SIG-M5 treated with dmso at 0.1 percent for 504 hours (cell line): Measurements from ENCODE around the gene CACNA2D2.

Experiments used
- DNase-seq: peaks from one replicate; lab custom pipeline; 2025; ENCODE audit not compliant: unreplicated experiment; lab: John Stamatoyannopoulos, UW

The CACNA2D2 gene

GRCh38 chr3:50331364-50331907, 172.0 kb downstream of the CACNA2D2 start:
- DNase-seq, result no peak

DNA sequence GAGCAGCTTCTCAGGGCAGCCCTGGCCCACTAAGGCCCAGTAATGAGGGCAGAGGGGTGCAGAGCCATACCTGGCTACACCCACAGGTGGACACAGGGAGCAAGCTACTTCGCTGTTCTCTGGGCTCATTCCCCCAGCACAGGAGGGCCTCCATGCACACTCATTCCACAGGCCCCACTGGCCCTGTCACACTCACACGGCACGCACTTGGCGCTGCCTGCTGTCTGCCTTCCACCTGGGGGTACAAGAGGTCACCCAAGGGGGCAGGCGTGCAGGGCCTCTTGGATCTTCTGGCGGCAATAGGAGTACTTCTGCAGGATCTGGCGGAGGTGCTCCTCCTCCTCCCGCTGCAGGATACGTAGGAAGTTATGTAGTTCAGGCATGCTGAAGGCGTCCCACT, 173.1 kb downstream of the CACNA2D2 start:
- DNase-seq, result no peak

DNA sequence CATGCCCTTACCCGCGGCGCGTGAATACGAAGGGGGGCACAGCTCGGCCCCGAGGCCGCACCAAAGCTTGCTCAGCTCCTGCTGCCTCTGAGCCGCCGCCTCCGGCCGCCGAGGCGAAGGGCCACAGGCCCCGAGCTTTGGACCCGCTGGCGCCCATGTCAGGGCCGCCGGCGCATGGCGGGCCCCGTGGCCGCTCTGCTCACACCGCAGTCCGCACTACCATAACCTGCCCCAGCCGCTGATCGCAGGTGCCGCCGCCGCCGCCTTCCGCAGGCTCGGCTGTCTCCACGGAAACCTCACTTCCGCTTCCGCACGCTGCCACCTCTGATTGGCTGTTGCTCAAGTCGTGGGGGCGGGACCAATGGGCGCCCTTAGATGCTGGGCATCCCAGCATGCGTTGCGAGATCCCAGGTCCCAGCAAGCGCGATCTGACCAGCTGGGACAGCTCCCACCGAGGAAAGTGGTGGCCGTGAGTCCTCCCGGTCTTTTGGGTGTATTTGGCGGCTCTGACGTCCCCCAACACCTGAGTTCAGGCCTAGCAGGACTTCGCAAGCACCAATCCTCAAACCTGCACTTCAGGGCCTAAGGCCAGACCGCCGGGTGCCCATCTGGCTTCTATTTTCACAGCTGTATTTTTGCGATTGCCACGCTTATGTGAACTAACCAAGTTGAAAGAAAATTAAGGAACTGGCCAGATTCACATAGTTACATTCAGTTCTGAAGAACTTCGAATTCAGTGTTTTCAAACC, 175.3 kb downstream of the CACNA2D2 start, which contains the start of gene TUSC2:
TSS of gene TUSC2 (minus strand) at position 281 of the 749 bp plus-strand sequence. CDS start at position 157, 124 bp downstream.
- peak; percentile 95 for DNase-seq

- no peak for DNase-seq
These were observed 176.3 kb downstream of the CACNA2D2 start for GRCh38 chr3:50327129-50327528.

DNA sequence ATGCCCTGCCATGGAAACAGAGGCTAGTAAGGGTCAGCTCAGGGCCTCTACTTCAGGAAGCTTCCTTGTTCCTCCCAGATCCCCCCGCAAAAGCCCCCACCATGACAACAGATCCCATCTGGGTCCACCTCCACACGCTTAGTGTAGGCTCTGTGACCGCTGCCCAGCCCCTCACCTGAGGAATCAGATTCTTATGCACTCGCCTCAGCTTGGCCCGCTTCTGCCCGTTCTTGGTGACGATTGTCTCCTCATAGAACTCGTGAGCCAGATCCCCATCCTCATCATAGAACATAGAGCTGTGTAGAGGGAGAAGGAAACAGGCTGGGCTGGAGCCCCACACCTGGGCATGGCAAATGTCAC, 177.3 kb downstream of the CACNA2D2 start:
- no peak for DNase-seq

DNA sequence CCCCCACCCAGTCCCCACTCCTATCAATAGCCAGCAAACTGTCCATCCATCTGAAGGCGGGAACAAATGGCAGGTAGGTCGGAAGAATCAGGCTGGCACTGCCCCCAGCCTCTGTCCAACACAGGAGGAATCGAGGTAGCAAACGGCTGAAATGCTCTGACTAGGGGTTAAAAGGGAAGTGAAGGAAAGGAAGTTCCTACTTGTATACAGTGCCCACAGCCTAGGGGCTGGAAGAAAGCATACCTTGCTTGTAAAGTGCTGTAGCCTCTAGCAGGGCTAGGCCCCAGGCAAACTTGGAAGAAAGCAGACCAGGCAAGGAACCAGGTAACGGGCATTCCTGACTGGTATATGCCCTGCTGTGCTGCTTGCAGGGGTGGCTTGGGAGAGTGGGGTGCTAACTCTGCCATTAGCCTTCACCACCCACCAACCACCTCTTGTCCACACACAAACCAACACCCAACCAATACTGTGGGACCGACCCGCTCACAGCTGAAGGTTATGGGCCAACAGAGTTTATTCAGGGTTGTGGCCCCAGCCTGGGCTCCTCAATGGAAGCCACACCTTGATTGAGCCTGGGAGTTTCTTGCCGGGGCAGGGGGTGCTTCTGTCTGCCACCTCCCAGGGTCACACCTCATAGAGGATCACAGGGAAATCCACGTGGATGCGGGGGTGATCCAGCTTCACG, 177.8 kb downstream of the CACNA2D2 start:
- no peak for DNase-seq

DNA sequence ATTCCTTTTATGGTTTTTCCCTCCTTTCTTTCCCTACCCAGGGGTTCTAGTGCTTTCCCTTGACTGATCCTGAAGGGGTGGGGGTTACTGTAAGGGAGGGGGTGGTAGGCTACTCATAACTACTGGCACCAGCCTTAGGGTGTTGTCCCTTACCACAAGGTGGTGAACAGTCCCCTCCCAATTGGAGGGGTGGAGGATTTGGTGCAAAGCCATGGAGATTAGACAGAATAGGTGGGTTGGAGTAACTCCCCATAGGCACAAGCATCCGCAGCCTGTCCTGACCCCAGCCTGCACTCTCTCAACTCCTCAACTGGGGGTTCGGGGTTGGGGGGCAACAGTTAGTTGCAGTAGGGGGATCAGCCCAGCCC, 178.3 kb downstream of the CACNA2D2 start:
- no peak for DNase-seq

DNA sequence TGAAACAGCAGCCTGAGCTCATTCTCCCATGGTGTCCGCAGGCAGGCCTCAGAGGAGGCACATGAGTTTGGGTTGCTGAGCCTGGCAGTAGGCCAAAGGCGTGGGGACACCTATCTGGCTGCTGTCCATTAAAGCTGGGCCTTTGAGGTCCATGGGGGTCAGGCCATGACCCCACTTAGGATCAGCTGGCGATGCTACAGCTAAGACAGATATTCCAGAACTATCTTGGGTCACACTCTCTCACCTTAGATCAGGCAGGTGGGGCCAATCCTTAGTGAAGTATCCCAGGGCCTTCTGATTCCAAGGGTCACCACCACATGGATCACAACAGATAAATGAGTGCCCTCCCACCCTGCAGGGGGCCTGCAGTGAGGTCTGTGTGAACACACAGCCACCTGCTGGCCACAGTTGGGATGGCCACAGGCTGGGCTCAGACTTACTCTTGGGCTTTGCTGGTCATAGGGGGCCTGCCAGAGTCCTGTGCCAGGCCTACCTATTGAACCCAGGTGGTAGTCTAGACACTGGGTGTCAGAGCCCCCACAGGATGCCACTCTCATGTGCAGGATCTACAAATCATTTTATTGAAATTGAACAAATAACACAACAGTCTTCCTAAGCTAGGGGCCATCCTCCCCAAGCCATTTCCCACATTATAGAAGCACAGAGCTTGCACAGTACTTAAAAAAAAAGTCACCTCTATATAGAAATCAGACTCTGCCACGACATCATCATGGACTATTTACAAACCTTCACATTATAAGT, 178.9 kb downstream of the CACNA2D2 start:
- peak; percentile 55 for DNase-seq

DNA sequence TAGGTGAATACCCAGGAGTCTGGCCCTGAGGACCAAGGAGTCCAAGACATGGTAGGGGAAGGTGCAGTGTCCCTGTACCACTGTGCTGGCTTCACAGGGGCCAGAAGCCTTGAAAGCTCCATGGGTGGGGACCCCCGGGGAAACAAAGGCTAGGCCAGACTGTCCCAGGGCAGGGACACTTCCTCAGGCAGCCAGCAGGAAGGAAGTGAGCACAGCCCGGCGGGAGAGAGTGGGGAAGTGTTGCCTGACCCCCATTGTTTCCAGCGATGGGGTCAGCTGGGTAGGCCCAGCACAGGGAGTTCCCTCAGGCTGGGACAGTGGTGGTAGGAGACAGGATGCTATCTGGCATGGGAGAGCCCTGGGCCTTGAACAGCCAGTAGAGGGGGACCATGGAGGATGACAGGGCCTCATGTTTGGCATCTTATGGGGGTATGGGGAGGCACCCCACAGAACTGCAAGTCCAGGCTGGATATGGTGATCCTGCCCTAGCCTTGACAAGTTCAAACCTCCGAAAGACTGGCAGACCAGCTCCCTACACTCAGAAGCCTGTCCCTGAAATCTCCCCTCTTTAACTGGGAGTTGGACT, 179.7 kb downstream of the CACNA2D2 start:
- DNase-seq, result no peak

- no peak for DNase-seq
These were observed 180.3 kb downstream of the CACNA2D2 start for GRCh38 chr3:50323092-50323600.

DNA sequence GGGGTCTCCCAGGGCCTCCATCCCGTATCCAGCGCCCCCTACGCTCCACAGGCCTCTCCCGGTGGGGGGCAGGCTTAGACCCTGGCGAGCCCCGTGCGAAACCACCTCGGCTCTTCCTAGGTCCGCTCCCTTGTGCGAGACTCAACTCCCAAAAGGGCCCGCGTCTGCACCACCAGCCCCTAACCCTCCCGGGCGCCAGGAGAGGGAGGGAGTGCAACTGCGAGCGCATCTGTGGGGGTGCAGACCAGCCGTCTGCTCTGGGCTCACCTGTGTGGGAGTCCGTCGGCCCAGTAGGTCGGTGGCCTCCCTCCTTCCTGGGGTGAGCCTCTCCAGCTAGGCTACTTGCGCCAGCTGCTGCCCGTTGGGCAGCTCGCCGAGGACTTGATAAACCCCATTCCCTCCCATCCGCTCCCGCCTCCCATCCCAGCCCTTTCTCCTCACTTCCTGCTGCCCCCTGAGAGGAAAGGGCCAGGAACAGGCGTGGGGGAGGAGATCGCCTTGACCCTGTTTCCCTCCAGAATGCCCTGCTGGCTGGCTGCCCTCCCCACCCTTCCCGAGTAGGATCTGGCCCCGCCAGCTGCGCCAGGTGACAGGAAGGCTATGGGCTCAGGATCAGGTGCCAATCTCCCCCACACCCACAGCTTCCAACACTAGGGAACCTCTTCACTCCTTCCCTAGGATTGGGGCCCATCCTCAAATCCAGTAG, 180.9 kb downstream of the CACNA2D2 start, which contains the start of gene HYAL2:
TSS of gene HYAL2 (minus strand) at position 360 of the 706 bp plus-strand sequence. CDS start 2,256 bp downstream, outside the sequence.
- DNase-seq, result no peak

DNA sequence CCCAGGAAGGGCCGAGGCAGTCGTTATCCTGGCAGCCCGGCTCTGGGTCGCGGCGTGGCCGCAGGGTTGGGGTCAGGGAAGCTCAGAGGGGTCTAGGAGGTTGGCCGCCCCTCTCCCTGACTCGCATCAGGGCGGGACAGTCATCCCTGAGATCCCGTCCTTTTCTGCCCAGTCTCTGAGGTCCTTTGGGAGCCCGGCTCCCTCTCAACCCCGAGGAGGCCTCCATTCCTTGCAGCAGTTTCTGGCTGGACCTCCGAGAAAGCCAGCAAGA, 181.4 kb downstream of the CACNA2D2 start:
- DNase-seq, result no peak

GRCh38 chr3:50321336-50322114, 181.9 kb downstream of the CACNA2D2 start:
- DNase-seq, result peak; percentile 84

DNA sequence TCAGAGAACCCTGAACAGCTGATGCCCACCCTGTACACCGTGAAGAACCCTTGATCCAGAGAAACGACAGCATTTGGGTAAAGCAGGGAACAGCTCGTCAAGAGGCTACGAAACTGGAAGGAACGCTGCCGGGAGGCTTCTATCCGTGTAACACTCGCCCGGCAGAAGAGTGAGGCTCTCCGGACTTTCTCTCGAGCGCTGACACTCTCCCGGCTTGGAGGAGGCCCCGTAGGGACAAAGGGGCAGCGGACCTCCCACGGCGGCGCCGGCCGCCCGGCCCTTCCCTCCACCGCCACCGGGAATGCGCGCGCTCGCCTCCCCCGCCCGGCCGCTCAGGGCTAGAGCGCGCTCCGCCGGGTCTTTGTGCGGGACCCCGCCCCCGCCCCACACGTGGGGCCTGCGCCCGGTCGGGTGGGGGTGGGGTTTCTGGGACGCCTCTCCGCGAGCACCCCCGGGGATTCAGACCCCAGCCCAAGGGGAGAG, 182.5 kb downstream of the CACNA2D2 start:
- peak; percentile 43 for DNase-seq

DNA sequence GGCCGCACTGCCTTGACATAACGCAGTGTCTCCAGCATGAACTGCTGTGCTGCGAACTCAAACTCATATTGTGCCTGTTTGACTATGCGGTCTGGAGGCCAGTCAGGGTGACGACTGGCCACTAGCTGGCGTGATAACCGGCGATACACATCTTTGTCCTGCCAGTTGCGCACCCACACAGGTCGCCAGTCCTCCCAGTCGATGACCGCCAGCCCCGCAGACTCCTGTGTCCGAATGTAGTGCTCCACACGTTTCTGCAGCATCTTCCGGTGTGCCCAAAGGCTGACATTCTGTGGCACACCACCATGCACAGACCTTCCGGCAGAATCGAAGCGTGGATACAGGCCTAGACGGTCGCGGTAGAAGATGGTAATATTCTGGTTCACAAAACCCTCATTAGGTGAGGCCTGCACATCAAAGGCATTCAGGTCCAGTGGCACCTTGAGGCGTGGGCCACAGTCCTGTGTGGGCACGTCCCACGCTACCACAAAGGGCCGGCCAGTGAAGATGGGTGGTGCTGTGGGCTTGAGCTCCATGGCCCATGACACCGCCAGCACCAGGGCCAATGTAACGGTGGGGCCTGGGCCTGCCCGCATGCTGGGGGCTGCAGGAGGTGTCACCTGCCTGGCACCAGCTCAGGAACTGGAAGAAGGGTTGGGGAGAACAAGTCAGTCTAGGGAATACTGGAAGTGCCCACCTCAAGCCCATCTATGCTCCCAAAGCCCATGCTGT, 183.4 kb downstream of the CACNA2D2 start:
- DNase-seq, result no peak

GRCh38 chr3:50319181-50319893, 184.1 kb downstream of the CACNA2D2 start:
- no peak for DNase-seq

DNA sequence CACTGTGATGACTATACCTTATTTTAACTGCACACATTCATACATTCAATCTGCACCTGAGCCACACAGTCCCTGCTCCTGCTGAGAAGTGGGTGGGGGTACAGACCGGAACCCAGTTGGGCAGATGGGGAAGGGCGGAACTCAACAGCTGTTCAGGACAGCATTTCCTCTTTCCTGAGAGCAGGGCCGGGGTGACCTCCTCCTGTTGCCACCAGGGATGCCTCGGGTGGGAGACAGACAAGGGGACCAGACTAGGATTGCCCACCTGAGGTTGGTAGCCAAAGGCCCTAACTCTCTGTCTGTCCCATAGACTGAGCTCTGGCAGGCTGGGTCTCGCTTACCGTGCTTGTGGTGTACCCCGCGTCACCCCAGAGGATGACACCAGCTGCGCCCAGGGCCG, 184.8 kb downstream of the CACNA2D2 start:
- no peak for DNase-seq

- DNase-seq, result no peak
These were observed 185.3 kb downstream of the CACNA2D2 start for GRCh38 chr3:50318163-50318562.
